NCI-H2081 treated with DMSO at 0.1 percent for 48 hours (cell line): ENCODE measurements around the gene LRRC2.
"Not testable (repeated sequence)": the region's sequence is repeated elsewhere in the genome, so short reads cannot be mapped to it uniquely, and the experiment has no call there.

Source experiments
- DNase-seq: peaks from one replicate; lab custom pipeline; 2025; lab: John Stamatoyannopoulos, UW

Gene LRRC2

DNA sequence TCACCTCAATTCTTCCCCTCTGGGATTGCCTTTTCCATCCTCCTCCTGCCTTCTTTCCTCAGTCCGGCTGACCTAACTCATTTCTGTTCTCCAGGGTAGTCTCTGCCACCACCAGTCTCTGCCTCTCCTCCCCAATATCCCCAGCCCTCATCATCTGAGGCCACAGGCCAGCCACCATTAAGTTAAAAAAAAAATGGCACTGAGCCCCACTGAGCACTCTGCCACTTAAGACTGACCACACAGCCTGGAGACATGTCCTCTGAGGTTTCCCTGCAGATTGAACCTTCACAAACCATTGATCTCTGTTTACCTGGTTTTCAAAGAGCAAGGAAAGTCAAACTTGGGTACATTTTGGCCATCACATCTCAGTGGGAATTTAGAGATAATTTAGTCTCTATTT, 13.6 kb downstream of the LRRC2 start:
- no peak for DNase-seq

DNA sequence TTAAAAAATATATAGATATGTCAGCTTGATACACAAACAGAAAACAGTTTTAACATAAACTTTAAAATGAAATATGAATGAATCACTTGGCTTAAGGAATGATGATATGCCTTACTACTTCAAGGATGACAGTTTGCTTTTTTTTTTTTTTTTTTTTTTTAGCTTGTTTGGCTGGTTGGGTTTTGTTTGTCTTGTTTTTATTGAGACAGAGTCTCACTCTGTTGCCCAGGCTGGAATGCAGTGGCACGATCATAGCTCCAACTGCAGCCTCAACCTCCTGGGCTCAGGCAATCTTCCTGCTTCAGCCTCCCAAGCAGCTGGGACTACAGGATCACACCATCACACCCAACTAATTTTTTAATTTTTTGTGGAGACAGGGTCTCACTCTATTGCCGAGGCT, 14.5 kb downstream of the LRRC2 start:
- DNase-seq: no peak

DNA sequence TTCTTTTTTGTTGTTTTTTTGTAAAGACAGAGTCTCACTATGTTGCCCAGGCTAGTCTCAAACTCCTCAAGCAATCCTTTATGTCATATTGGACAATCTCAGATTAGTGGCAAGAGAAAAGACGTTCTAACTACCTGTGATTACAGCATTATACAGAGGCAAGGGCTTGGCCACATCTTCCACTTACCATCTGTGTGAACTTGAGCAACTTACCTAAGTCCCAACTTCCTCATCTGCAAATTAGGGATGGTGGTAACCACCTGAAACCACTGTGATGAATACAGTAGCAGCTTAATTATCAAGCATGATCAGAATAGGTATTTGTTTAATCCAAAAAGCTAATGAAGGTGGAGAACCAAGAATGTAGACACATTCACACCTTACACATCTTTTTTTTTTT, 16.1 kb downstream of the LRRC2 start:
- DNase-seq: no peak

DNA sequence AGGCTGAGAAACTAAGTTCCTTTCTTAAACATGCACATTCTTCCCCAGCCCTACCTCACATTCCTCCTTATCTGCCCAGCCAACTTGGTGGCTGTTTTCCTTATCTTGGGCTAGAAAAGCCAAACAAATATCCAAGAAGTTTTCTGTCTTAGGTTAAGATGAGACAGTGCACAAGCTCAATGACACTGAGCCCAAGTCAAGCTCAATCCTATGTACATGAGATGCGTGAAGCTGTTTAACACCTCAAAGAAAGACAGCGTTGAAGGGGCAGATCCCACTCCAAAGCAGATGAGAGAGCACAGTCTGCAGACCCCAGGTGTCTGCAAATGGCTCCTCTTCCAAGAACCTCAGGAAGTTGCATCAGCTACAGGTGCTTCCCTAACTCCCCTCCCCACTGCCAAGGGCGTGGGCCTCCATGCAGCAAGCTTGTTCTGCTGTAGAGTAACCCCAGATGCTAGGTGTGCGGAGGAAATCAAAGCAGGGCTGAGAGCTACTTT, 16.6 kb downstream of the LRRC2 start:
- no peak for DNase-seq

DNA sequence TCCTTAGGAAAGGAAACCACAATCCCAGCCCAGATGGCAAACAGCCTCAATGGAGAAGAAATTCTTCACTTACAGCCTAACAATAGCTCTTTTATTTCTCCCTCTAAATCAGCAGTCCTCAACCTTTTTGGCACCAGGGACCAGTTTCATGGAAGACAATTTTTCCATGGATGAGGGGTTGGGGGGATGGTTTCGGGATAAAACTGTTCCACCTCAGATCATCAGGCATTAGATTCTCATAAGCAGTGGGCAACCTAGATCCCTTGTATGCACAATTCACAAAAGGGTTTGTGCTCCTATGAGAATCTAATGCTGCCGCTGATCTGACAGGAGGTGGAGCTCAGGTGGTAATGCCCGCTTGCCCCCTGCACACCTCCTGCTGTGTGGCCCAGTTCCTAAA, 17.5 kb downstream of the LRRC2 start:
- DNase-seq: not testable (repeated sequence)

DNA sequence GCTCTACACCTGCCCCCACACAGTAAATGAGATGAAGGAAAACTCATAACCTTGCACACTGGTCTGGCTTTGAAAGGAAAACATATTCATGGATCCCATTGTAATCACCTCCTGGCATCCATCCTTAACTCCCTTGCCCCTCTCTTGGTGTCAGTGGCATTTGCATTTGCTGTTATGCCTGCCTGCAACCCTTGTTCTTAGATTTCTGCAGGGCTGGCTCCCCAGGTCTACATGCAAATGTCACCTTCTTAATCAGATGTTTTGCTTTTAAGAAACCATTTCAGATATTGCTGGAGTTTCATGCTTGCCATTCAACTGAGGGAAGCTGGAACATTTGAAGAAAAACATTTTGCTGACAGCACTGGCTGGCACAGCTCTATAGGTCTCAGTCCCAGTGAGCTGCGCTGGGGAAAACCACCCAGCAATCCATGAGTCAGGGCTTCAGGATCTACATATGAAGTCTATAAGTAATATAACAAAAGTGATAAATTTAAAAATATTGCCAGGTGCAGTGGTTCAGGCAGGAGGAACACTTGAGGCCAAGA, 19.1 kb downstream of the LRRC2 start:
- DNase-seq: no peak

DNA sequence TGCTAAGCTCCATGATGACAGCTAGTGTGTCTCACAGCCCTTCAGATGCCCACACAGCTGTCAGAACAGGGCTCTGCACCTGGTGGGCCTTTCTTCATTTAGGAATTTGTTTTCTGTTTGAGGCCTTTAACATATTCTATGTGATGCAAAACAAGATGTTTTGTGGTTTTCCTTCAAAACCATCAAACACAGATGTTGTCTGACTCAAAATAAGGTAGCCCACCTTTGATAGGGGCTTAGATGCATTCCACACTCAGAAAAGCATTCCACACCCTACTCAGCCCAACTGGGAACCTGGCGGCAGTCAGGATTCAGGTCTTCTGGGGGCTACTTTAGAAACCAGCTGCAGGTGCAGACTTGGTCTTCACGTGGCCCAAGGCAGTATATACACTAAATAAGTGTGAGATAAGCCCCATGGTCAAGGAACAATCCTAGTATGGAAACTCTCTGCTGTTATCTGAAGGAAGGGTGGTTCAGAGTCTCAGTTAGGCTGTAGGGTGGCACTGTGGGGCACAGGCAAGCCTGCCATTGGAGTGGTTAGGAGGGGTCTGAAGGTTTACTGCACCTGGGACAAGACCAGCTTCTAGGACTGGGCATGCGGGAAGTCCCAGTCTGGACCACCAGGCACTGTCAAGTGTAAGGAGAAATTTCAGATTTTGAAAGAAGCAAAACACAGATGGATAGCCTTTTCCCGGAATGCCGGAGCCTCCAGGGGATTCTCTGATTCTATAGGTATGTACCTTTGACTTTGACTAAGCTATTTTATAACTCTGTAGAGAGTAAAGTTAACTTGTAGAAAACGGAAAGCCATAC, 20.1 kb downstream of the LRRC2 start:
- DNase-seq: no peak

DNA sequence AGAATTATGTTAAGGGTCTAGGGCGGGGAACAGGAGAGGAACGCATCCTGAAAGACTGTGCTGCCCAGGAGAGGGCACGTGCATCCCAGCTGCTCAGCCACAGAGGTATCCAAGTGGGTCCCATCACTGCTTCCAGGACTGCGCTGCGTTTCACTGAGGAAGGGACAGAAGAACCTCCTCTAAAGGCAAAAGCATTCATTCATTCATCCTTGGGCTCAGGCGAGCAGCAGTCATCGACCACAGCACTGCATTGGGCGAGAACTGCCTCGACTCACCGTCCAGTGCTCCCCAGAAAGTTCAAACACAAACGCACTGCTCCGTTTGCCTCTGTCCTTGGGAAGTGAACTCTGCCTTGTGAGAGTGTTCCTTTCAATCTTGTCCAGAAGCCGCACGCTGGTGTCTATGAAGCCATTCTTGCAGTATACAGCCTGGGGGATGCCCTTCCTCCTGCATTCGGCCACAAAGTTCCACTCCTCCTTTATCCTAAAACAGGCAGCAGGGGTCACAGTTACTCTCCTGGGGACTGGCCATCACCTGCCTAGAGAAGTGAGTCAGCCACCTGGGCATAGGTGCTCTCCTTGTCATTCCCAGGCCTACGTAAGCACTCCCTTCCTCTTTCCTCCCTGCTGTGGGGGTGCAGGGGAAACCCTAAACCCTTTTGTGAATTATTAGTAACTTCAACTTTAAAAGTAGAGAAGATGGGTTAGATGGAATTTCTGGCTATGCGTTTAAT, 21.2 kb downstream of the LRRC2 start:
- no peak for DNase-seq

DNA sequence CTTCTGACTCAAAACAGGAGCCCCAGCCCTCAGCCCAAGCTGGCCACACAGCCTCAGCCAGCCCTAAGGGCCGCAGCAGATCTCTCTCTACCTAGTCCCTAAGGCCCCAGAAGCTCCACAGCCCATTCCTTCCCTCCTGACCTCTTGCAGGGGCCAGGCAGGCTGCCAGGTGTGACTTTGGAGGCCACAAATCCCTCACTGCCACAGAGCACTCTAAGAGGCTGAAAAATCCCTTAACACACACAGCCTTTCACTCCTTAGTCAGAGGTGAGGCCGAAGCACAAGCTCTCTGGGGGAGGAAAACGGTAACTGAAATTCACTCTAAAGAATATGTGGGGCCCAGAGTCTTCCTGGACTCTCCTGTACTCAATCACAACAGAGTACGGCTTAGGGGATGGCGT, 23.3 kb downstream of the LRRC2 start:
- DNase-seq: no peak

DNA sequence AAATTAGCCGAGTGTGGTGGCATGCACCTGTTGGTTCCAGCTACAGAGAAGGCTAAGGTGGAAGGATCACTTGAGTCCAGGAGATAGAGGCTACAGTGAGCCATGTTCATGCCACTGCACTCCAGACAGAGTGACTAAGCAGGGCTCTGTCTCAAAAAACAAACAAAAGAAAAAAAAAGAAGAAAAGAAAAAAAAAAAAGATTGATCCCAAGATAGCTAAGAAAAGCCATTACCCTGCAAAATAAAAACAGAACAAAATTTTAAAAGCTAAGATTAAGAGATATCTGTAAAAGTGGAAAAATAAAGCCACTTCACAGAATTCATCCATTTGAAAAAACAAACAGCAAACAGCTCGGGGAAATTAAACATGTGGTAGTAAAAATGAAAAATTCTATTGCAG, 23.8 kb downstream of the LRRC2 start:
- no peak for DNase-seq

DNA sequence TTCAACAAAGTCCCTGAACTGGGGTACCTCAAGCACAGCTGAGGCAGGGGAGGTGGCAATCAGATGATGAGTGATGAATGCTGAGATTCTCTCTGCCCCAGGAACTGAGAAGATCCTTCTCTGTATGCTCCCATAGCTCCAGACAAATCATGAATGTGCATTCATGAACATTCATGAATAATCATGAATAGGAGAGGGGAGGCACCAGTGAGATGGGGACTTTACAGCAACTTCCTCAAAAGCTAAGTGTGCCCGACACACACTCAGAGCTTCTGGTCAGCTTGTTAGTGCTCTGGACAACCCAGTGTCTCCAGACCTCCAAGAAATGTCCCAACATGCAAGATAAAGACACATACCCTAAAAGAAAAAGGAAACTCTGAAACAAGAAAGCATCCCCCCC, 24.3 kb downstream of the LRRC2 start:
- no peak for DNase-seq

DNA sequence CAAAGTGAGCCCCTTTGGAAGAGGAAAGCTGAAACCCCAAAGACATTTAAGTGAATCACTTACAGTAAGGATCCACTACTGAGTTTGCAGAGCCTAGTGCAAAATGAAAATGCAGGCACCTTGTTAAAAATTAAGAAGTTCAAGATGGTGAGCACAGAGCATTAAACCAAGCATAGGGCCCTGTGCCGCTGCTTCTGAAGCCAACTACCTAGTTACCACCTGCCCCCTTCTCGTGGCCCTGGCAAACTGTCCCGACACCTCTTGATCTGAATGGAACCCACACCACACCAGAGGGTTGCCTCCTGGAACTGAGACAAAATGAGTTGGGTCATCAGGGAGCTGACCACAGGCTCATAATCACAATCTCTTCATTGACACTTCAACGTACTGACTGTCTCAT, 25.6 kb downstream of the LRRC2 start:
- DNase-seq: no peak

DNA sequence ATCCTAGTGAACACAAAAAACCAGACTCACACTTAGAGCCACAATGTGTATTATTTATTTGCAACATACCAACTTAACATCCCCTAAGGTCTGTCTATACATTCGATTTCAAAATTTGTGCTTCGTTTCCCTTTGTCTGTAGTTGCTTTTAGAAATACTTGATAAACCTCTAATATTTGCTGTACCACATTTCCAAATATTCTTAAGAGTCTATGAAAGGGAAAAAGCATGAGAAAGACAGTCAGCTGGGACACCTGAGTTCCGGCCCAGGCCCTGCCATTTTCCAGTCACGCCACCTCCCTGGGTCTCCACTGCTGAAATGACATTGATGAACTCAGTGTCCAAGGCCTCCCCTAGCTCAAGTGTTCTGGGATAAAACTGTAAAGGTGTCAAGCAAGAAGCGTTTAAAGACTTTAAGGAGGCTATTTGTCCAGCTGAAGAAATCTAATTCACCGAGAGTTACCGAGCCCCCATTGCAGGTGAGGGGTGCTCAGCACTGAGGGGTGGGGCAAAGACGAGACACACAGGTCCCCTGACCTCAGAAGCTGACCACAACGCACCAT, 26.6 kb downstream of the LRRC2 start:
- no peak for DNase-seq

DNA sequence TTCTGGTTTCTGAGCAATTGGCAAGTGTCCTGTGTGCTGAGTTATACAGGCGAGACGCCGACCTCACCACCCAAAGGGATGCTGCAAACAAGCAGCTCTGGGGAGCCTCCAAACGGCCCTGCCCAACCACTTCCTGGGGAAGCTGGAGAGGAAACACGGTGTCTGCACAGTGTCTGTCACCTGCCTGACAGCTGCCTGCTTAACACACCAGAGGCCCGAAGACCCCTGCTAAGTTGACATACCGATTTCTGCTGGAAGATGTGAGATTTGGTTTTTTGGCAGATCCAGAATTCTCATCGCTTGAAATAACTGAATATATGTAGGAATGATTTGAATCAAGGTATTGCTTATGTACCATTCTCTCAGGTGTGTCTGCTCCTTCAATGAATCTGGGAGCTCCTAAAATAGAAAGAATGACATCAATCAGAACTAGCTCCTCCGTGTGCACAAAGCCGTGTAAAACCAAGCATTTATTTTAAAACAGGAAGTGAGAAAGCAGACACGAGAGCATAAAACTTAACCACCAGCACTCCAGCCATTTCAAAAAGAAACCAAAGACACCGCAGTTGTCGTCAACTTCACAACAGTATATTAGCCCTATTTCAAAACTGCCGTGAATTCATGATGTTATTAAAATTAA, 27.2 kb downstream of the LRRC2 start:
- DNase-seq: no peak

DNA sequence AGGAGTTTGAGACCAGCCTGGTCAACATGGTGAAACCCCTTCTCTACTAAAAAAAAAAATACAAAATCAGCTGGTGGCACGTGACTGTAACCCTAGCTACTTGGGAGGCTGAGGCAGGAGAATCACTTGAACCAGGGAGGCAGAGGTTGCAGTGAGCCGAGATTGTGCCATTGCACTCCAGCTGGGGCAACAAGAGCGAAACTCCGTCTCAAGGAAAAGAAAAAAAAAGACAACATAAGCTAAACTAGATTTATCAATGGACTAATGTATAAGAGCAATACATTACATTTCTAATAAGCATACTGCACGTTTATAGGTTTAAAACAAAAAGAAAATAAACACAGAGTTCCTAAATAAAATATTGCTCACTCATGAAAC, 27.7 kb downstream of the LRRC2 start:
- DNase-seq: not testable (repeated sequence)

DNA sequence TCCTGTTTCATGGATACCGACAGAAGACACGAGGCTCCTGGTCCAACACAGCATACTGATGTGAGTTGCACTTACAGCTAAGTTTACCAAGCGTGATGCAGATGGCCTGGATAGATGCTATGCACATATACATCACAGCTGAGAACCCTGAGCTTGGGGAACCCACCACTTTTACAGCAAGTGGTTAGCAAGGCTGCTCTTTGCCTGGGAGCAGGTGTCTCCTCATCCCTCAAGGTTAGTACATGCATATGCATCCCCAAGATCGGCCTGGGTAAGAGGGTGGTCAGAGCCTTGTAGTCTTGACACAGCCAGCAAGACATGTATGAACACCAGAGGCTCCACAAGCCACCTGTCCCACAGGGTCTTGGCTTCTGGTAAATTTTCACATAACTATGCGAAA, 28.3 kb downstream of the LRRC2 start:
- DNase-seq: no peak

DNA sequence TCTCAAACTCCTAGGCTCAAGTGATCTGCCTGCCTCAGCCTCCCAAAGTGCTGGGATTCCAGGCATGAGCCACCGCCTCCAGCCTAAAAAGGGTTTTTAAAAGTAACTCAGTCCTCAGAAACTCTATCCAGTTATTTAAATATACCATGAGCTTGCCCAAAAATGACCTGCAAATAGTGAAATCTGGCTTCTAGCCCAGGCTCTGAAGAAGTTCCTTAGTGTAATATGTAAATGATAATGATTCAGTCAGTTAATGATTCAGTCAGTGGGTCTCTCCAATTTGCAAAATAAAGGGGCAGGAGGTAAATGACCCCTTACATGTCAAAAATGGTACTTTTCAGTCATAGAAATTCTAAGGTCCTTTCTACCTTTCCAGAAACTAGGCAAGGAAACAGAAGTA, 28.8 kb downstream of the LRRC2 start:
- no peak for DNase-seq

DNA sequence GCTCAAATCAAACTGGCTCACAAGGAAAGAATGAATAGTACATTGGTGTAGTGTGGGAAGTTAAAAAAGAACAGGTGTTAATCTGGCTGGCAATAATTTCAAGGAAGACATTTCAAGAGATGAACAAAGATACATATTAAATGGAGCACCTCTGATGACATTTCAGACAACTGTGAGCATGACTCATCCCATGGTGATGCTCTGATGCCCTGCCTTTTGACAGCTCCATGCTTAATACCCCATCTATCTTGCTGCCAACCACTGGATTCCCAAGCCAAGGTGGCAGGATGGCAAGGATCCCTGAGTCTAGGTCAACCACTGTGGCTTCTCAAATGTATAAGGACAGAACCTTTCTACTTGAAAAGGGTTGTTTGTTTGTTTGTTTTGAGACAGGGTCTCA, 29.3 kb downstream of the LRRC2 start:
- no peak for DNase-seq

DNA sequence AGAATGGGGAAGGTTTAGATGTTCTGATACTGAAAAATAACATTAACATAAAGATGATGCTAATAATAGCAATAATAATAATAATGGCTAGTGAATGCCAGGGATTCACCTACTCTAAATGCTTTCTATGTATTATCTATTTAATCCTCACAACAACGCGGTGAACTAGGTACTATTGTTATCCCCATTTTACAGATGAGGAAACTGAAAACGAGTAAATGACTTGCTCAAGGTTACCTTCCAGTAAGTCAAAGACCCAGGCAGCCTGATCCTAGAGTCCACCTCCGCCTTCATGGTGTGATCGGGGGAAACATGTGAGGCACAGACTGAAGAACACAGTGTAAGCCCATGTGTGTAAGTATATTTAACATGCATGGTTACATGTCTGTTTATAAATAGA, 30.4 kb downstream of the LRRC2 start:
- DNase-seq: no peak

DNA sequence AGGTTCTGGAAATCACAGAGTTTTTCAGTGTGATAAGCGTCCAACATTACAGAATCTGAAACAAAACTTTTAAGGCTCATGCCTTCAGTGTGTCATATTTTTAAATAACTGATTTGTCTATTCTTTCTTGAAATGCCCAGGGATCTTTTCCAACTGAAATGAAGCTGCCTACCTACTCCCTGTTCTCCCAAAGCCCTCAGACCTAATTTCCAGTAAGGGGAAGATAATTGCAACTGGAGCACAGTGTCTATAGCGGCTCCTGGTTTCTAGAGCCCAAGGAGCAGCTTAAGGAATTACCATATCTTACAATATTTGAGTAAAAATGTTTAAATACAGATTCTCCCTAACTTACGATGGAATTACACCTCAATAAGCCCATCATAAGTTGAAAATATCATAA, 33.0 kb downstream of the LRRC2 start:
- no peak for DNase-seq

DNA sequence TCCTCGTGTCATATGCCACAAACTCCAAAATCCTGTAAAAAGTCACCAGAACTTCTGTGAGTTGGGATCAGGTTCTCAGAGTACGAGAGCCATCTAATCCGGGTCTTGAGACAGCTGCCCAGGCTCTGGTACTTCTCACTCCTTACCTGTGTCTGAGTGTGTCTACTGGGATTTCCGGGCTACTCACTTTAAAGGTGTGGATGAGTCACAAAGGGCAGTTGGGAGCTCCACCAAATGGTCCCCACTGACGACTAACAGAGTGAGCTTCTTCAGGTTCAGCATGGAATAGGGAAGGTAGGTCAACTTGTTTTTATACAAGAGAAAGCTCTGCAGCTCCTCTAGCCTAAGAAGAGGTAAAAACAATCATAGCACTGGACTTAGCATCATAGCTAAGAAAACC, 38.9 kb downstream of the LRRC2 start:
- no peak for DNase-seq

DNA sequence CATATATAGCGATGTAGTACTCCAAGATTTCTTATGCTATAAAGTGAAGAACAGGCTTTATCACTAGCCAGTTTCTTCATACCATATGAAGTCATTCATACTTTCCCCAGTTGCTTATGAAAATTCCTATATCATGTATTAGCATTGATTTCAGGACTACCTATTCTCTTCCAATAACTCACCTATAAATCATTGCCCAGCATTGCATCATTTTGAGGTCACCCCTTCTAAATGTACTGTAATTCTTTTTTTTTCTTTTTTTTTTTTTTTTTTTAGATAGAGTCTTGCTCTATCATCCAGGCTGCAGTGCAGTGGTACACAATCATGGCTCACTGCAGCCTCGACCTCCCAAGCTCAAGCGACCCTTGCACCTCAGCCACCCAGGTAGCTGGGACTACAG, 41.3 kb downstream of the LRRC2 start:
- no peak for DNase-seq

DNA sequence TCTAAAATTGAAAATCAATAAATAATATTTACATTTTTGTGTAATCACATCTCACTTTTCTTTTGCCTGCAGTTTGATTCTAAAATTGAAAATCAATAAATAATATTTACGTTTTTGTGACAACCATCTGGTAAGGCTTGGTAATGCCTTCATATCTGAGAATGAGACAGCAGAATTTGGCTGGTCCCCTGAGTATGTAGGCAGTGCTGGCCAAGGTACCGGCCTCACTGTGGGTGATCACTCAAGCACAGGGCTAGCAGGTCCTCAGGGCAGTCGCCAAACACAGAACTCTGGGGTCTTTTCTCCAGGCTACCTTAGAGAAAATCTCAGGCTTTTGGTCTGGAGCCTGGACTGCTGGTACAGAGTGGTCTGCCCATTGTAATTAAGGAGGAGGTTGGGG, 42.1 kb downstream of the LRRC2 start:
- no peak for DNase-seq
